ENCODE measurements around the gene XPO4. TPM values are rescaled to one million over a fixed set of nuclear protein-coding genes. Genes with fewer than 3 reads are reported as not detected.

Gene XPO4
- polyA plus RNA-seq, 1 of the 3 experiments (the other 2 are of a cell fraction) = 4.2 TPM

DNA sequence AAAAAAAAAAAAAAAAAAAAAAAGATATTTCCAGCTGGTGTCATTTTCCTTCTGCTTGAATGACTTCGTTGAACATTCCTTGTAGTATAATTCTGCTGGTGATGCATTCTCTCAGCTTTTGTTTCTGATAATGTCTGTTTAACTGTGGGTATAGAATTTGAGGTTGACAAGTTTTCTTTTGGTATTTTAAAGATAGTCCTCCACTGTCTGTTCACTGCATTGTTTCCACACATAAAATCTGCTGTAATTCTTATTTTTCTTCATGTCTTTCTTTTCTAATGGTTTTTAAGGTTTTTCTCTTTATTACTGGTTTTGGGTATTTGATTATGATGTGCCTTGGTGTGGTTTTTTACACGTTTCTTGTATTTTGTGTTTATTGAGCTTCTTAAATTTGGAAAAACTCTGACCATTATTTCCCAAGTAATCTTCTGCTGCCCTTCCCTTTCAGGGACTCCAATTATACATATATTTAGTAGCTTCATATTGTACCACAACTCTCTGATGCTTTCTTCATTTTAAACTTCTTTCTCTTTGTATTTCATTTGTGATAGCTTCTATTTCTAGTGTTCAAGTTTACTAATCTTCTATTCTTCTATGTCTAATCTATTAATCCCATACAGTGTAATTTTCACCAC lies 135.1 kb downstream of the XPO4 start:
- Histone ChIP-seq H3K4me3 (ENCODE audit: low read depth in 2 of 2, low read length in 1 of 2) (no peak overlapping the region), H3K9me3 (peaks cover 9% of the 10 kb centered on the region; the same call in 1 of the 2 replicates), H3K27ac (ENCODE audit: low read depth in 2 of 2, low read length in 1 of 2) (no peak overlapping the region), H3K4me1 (ENCODE audit: control insufficient read depth in 1 of 2, insufficient read depth in 2 of 2, low read depth in 1 of 2, low read length in 1 of 2) (peaks cover 0 to 3% of the 10 kb centered on the region in 2 experiments; a peak in 1 of 4 replicates), H3K36me3 (replicated peaks in 1 of 2; ENCODE audit: control insufficient read depth in 1 of 2, insufficient read depth in 2 of 2, low read length in 1 of 2) (peaks cover 0 to 26% of the 10 kb centered on the region in 2 experiments), H3K79me2 (ENCODE audit: insufficient read depth) (no peaks in the 10 kb centered on the region; the same call in 1 of the 2 replicates), H3K27me3 (ENCODE audit: insufficient read depth) (no peaks in the 10 kb centered on the region), H2AFZ (ENCODE audit: low read depth) (no peak overlapping the region), H4K20me1 (ENCODE audit: insufficient read depth) (no peaks in the 10 kb centered on the region), H3K9ac (no peak overlapping the region), H3K9me2 (no peaks in the 10 kb centered on the region), H3F3A (replicated peaks; ENCODE audit: insufficient read depth) (no peaks in the 10 kb centered on the region), H3K4me2 (no peak overlapping the region)
- WGBS (ENCODE audit: low lambda C conversion rate) = 94% methylated on average over 2 of the region's 2 CpGs
- ChIA-PET POLR2A (no interaction called here), CTCF (interaction anchor here (1.3 to 2.5 kb wide), 2 partner anchors 61 to 272 kb away, joined by 4 to 8 read pairs; no protein-coding TSS in a partner anchor)
- TF ChIP-seq, protein P1, sequence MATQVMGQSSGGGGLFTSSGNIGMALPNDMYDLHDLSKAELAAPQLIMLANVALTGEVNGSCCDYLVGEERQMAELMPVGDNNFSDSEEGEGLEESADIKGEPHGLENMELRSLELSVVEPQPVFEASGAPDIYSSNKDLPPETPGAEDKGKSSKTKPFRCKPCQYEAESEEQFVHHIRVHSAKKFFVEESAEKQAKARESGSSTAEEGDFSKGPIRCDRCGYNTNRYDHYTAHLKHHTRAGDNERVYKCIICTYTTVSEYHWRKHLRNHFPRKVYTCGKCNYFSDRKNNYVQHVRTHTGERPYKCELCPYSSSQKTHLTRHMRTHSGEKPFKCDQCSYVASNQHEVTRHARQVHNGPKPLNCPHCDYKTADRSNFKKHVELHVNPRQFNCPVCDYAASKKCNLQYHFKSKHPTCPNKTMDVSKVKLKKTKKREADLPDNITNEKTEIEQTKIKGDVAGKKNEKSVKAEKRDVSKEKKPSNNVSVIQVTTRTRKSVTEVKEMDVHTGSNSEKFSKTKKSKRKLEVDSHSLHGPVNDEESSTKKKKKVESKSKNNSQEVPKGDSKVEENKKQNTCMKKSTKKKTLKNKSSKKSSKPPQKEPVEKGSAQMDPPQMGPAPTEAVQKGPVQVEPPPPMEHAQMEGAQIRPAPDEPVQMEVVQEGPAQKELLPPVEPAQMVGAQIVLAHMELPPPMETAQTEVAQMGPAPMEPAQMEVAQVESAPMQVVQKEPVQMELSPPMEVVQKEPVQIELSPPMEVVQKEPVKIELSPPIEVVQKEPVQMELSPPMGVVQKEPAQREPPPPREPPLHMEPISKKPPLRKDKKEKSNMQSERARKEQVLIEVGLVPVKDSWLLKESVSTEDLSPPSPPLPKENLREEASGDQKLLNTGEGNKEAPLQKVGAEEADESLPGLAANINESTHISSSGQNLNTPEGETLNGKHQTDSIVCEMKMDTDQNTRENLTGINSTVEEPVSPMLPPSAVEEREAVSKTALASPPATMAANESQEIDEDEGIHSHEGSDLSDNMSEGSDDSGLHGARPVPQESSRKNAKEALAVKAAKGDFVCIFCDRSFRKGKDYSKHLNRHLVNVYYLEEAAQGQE (IDR thresholded peaks at IDR 0.05; ENCODE audit: low read depth, low read length) = no peak
- TF ChIP-seq, protein P2, sequence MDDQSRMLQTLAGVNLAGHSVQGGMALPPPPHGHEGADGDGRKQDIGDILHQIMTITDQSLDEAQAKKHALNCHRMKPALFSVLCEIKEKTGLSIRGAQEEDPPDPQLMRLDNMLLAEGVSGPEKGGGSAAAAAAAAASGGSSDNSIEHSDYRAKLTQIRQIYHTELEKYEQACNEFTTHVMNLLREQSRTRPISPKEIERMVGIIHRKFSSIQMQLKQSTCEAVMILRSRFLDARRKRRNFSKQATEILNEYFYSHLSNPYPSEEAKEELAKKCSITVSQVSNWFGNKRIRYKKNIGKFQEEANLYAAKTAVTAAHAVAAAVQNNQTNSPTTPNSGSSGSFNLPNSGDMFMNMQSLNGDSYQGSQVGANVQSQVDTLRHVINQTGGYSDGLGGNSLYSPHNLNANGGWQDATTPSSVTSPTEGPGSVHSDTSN (IDR thresholded peaks at IDR 0.05) = no peak
- TF ChIP-seq SMC3 (IDR thresholded peaks at IDR 0.05; ENCODE audit: low read depth, low read length) (no peak), EP300 (IDR thresholded peaks at IDR 0.05; ENCODE audit: borderline replicate concordance in 1 of 2, low read depth in 1 of 2, low read length in 1 of 2) (no peak), EZH2phosphoT487 (IDR thresholded peaks at IDR 0.05; ENCODE audit: borderline replicate concordance, low read depth) (no peak), ELF1 (IDR thresholded peaks at IDR 0.05) (no peak), CHD2 (IDR thresholded peaks at IDR 0.05; ENCODE audit: low read length, partially characterized antibody) (no peak), FOSL2 (IDR thresholded peaks at IDR 0.05; ENCODE audit: borderline replicate concordance, low read depth) (no peak), YY1 (IDR thresholded peaks at IDR 0.05; ENCODE audit: low read depth) (no peak), TCF12 (IDR thresholded peaks at IDR 0.05) (no peak), TAF1 (IDR thresholded peaks at IDR 0.05; ENCODE audit: borderline replicate concordance, low read depth, low read length) (no peak), POLR2AphosphoS5 (IDR thresholded peaks at IDR 0.05; ENCODE audit: low read depth, low read length) (no peak), SIN3A (IDR thresholded peaks at IDR 0.05; ENCODE audit: borderline replicate concordance, low read depth, low read length) (no peak), NRF1 (IDR thresholded peaks at IDR 0.05; ENCODE audit: low read depth, low read length) (no peak)
- TF ChIP-seq, protein P3, sequence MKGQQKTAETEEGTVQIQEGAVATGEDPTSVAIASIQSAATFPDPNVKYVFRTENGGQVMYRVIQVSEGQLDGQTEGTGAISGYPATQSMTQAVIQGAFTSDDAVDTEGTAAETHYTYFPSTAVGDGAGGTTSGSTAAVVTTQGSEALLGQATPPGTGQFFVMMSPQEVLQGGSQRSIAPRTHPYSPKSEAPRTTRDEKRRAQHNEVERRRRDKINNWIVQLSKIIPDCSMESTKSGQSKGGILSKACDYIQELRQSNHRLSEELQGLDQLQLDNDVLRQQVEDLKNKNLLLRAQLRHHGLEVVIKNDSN (IDR thresholded peaks at IDR 0.05; ENCODE audit: borderline replicate concordance, low read depth) = no peak
- TF ChIP-seq, protein P4, sequence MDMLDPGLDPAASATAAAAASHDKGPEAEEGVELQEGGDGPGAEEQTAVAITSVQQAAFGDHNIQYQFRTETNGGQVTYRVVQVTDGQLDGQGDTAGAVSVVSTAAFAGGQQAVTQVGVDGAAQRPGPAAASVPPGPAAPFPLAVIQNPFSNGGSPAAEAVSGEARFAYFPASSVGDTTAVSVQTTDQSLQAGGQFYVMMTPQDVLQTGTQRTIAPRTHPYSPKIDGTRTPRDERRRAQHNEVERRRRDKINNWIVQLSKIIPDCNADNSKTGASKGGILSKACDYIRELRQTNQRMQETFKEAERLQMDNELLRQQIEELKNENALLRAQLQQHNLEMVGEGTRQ (IDR thresholded peaks at IDR 0.05; ENCODE audit: borderline replicate concordance, low read depth, low read length) = no peak
- TF ChIP-seq, protein P5, sequence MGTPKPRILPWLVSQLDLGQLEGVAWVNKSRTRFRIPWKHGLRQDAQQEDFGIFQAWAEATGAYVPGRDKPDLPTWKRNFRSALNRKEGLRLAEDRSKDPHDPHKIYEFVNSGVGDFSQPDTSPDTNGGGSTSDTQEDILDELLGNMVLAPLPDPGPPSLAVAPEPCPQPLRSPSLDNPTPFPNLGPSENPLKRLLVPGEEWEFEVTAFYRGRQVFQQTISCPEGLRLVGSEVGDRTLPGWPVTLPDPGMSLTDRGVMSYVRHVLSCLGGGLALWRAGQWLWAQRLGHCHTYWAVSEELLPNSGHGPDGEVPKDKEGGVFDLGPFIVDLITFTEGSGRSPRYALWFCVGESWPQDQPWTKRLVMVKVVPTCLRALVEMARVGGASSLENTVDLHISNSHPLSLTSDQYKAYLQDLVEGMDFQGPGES (IDR thresholded peaks at IDR 0.05; ENCODE audit: low read depth, low read length) = no peak
- no peak for DNase-seq
